ENCODE measurements around the gene TSPAN12. TPM values are rescaled to one million over a fixed set of nuclear protein-coding genes. Genes with fewer than 3 reads are reported as not detected.

The TSPAN12 gene
- total and polyA plus RNA-seq, 2 of the 8 experiments (the other 6 are each of a cell fraction or from before 2014, with no cell fraction given) = 6.1 to 17.9 TPM

GRCh38 chr7:120856621-120857352 is 1.2 kb downstream of the TSPAN12 start:
- Histone ChIP-seq H4K20me1 (replicated peaks in 1 of 2; ENCODE audit: control insufficient read depth in 1 of 2, insufficient read depth in 2 of 2, low read length in 2 of 2) (no peaks in the 10 kb centered on the region), H3K79me1 (ENCODE audit: low read depth, low read length) (no peaks in the 10 kb centered on the region), H3K27me3 (replicated peaks in 1 of 4; ENCODE audit: control insufficient read depth in 3 of 4, extremely low read depth in 1 of 4, insufficient read depth in 3 of 4, low read length in 3 of 4) (no peaks in the 10 kb centered on the region), H2BK12ac (ENCODE audit: low read depth, low read length) (no peak overlapping the region), H2BK5ac (ENCODE audit: low read depth, low read length) (no peak overlapping the region; the same call in 1 of the 2 replicates), H3K4me1 (replicated peaks in 1 of 4; ENCODE audit: control insufficient read depth in 3 of 4, insufficient read depth in 4 of 4, low read length in 3 of 4) (peaks cover 0 to 5% (median 2%) of the 10 kb centered on the region in 4 experiments; a peak in 3 of 7 replicates), H3K4me3 (ENCODE audit: extremely low read depth in 1 of 4, insufficient read depth in 2 of 4, low read depth in 3 of 4, low read length in 4 of 4) (peak overlapping the region; percentile 60 to 78 (median 68)), H3K14ac (ENCODE audit: insufficient read length) (no peak overlapping the region), H3K79me2 (ENCODE audit: control insufficient read depth in 1 of 2, insufficient read depth in 2 of 2, low read length in 2 of 2) (no peaks in the 10 kb centered on the region), H2BK15ac (ENCODE audit: low read length) (no peak overlapping the region), H3K23me2 (ENCODE audit: low read depth, low read length) (peaks cover 11% of the 10 kb centered on the region), H3K56ac (replicated peaks; ENCODE audit: insufficient read length, low read depth, low read length) (peak overlapping the region; percentile 37), H2AFZ (ENCODE audit: low read length) (peak overlapping the region; percentile 97), H4K8ac (ENCODE audit: extremely low read depth, insufficient read depth, low read length) (peak overlapping the region; percentile 60; the same call in 1 of the 2 replicates), H2BK120ac (replicated peaks; ENCODE audit: low read depth, low read length) (no peak overlapping the region), H3K36me3 (ENCODE audit: control insufficient read depth in 2 of 4, insufficient read depth in 4 of 4, low read length in 3 of 4) (no peaks in the 10 kb centered on the region), H3K9ac (replicated peaks in 1 of 4; ENCODE audit: extremely low read depth in 1 of 4, low read depth in 3 of 4, low read length in 3 of 4) (peak overlapping the region in 3 of 4 experiments; percentile 14 to 42 (median 41); a peak in 5 of 7 replicates), H4K91ac (replicated peaks; ENCODE audit: insufficient read length, low read length) (peak overlapping the region; percentile 66), H2AK5ac (ENCODE audit: low read depth, low read length) (no peak overlapping the region), H3K18ac (ENCODE audit: extremely low read depth, low read length) (no peak overlapping the region), H3K4me2 (ENCODE audit: insufficient read depth in 1 of 2, low read depth in 2 of 2, low read length in 2 of 2) (peak overlapping the region; percentile 84 to 92), H3K23ac (ENCODE audit: insufficient read length) (no peak overlapping the region), H4K5ac (ENCODE audit: insufficient read length, low read depth, low read length) (no peak overlapping the region), H3K9me3 (ENCODE audit: insufficient read depth in 2 of 2, low read depth in 1 of 2, low read length in 1 of 2) (no peaks in the 10 kb centered on the region), H3K27ac (ENCODE audit: low read depth, low read length) (no peak overlapping the region), H3K4ac (replicated peaks; ENCODE audit: insufficient read length, low read depth, low read length) (no peak overlapping the region), H2BK20ac (ENCODE audit: low read length) (no peak overlapping the region)
- POLR2A ChIA-PET (ENCODE audit: partially characterized antibody) = interaction anchor here (0.6 to 1.6 kb wide), 3 partner anchors 14 to 261 kb away, joined by 3 to 7 read pairs (median 3); no protein-coding TSS in a partner anchor
- CTCF ChIA-PET (ENCODE audit: partially characterized antibody) = interaction anchor here (1.1 to 2.4 kb wide), 4 partner anchors 9 to 21 kb away, joined by 4 to 13 read pairs (median 6); no protein-coding TSS in a partner anchor
- FAIRE-seq = no peak
- 4% methylated on average over 35 of the region's 39 CpGs; no CpG with 5 or more reads in 1 of the 2 experiments for WGBS, 2 experiments (ENCODE audit: extremely low coverage in 1 of 2, insufficient coverage in 1 of 2, insufficient read length in 1 of 2, insufficient replicate concordance in 2 of 2, low coverage in 1 of 2, low lambda C conversion rate in 2 of 2, missing lambda C conversion rate in 1 of 2)
- DNase-seq (ENCODE audit: low read depth in 1 of 2, low spot score in 2 of 2) = peak in 1 of 2 experiments; percentile 79
- TF ChIP-seq KDM4A (IDR thresholded peaks at IDR 0.05; ENCODE audit: low read depth, low read length, severe bottlenecking) (peak; percentile 66), E2F6 (IDR thresholded peaks at IDR 0.05) (peak; percentile 81), SUZ12 (IDR thresholded peaks at IDR 0.05; ENCODE audit: low read length) (no peak), EP300 (IDR thresholded peaks at IDR 0.05; ENCODE audit: borderline replicate concordance in 1 of 2, low read depth in 2 of 2, low read length in 2 of 2) (no peak), BCL11A (IDR thresholded peaks at IDR 0.05; ENCODE audit: low read depth in 2 of 2, low read length in 2 of 2) (no peak), SRF (IDR thresholded peaks at IDR 0.05; ENCODE audit: low read depth, low read length) (no peak), YY1 (IDR thresholded peaks at IDR 0.05; ENCODE audit: low read depth, low read length) (no peak), ASH2L (IDR thresholded peaks at IDR 0.05; ENCODE audit: low read length) (peak; percentile 61), EZH2 (IDR thresholded peaks at IDR 0.05; ENCODE audit: low read depth, low read length, severe bottlenecking) (no peak), POLR2AphosphoS5 (IDR thresholded peaks at IDR 0.05; ENCODE audit: low read depth, low read length) (no peak)
- TF ChIP-seq, protein P1, sequence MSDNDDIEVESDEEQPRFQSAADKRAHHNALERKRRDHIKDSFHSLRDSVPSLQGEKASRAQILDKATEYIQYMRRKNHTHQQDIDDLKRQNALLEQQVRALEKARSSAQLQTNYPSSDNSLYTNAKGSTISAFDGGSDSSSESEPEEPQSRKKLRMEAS (IDR thresholded peaks at IDR 0.05) = peak; percentile 87

All from H1 (cell line).